UCSD-AML1 (cell line): Measurements from ENCODE around the gene GATA3.

Source experiments
- DNase-seq: peaks from one replicate; lab custom pipeline; 2025; ENCODE audit not compliant: unreplicated experiment; lab: John Stamatoyannopoulos, UW

GATA3 gene

GRCh38 chr10:8051109-8051821 is 3.2 kb upstream of the GATA3 start:
- DNase-seq, result no peak

GRCh38 chr10:8051851-8052257 is 2.6 kb upstream of the GATA3 start:
- no peak for DNase-seq

GRCh38 chr10:8052341-8052955 is 2.0 kb upstream of the GATA3 start:
- DNase-seq, result no peak

- DNase-seq, result no peak
These were observed 1.5 kb upstream of the GATA3 start for GRCh38 chr10:8052956-8053445.

- DNase-seq, result peak; percentile 92
These were observed 843 bp upstream of the GATA3 start for GRCh38 chr10:8053446-8054243.

- DNase-seq, result no peak
These were observed 319 bp upstream of the GATA3 start for GRCh38 chr10:8054244-8054493.

GRCh38 chr10:8055420-8056349 is 1.2 kb downstream of the GATA3 start:
- DNase-seq, result no peak

GRCh38 chr10:8056378-8056777 is 1.9 kb downstream of the GATA3 start:
- DNase-seq, result no peak

- DNase-seq, result no peak
These were observed 2.4 kb downstream of the GATA3 start for GRCh38 chr10:8056871-8057331.

GRCh38 chr10:8057636-8058273 is 3.3 kb downstream of the GATA3 start:
- no peak for DNase-seq

GRCh38 chr10:8058274-8059111 is 4.0 kb downstream of the GATA3 start:
- DNase-seq, result no peak

GRCh38 chr10:8059191-8059936 is 4.9 kb downstream of the GATA3 start:
- DNase-seq, result no peak

- DNase-seq, result peak; percentile 59
These were observed 5.7 kb downstream of the GATA3 start for GRCh38 chr10:8060010-8060703.

- no peak for DNase-seq
These were observed 6.2 kb downstream of the GATA3 start for GRCh38 chr10:8060704-8061121.

- no peak for DNase-seq
These were observed 7.1 kb downstream of the GATA3 start for GRCh38 chr10:8061274-8062211.

GRCh38 chr10:8063128-8063908 is 8.8 kb downstream of the GATA3 start:
- no peak for DNase-seq
